Duodenal mucosa (tissue), 2 donors: ENCODE data around the gene RHOB.

Experiments used
- H3K27ac ChIP-seq: one replicate; pipeline ENCODE4 v1.7.0; 2013; ENCODE audit warnings: low read depth, low read length
- H3K27me3 ChIP-seq, 2 donors: one replicate each; pipeline ENCODE4 v1.7.0; 2013; ENCODE audit warnings: low read length in 2 of 2, control low read depth in 1 of 2; ENCODE audit not compliant: insufficient read depth in 2 of 2, control insufficient read depth in 1 of 2
- H3K36me3 ChIP-seq, 2 donors: one replicate each; pipeline ENCODE4 v1.7.0; 2013; ENCODE audit warnings: low read length in 2 of 2, control low read depth in 1 of 2; ENCODE audit not compliant: insufficient read depth in 2 of 2, control insufficient read depth in 1 of 2
- H3K4me1 ChIP-seq, 2 donors: one replicate each; pipeline ENCODE4 v1.7.0; 2013; ENCODE audit warnings: low read length in 2 of 2, control low read depth in 1 of 2; ENCODE audit not compliant: insufficient read depth in 2 of 2, control insufficient read depth in 1 of 2
- H3K4me3 ChIP-seq, 2 donors: one replicate each; pipeline ENCODE4 v1.7.0; 2013; ENCODE audit warnings: low read length in 2 of 2, low read depth in 1 of 2
- H3K9ac ChIP-seq, 2 donors: one replicate each; pipeline ENCODE4 v1.7.0; 2013; ENCODE audit warnings: low read length in 2 of 2, low read depth in 1 of 2
- H3K9me3 ChIP-seq, 2 donors: one replicate each; pipeline ENCODE4 v1.7.0; 2013; ENCODE audit warnings: low read length in 2 of 2, control low read depth in 1 of 2; ENCODE audit not compliant: control insufficient read depth in 1 of 2

Gene RHOB

DNA sequence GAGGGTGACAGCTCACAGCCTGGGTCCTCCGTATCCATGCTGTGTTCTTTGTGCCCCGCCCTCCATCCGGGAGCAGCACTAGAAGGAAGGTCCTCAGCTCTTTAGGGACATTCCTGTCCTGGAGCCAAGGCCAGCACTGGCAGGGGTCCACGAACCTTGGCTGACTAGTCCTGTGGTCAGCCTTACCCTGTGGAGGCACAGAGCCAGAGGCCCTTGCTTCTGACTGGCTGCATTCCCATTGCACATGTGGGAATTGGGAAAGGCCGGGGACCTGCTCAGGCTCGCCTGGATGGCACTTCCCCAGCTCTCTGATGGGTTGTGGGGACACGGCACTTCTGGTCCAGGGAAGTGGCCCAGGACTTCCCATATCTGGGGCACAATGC is 24.9 kb upstream of the RHOB start:
- H3K36me3 ChIP-seq = no peaks in the 10 kb centered on the region
- H3K4me1 ChIP-seq = peaks cover 31 to 33% of the 10 kb centered on the region in 2 donors
- H3K27me3 ChIP-seq = no peaks in the 10 kb centered on the region
- no peak overlapping the region for H3K9ac ChIP-seq
- no peak overlapping the region for H3K27ac ChIP-seq
- no peak overlapping the region for H3K4me3 ChIP-seq
- no peaks in the 10 kb centered on the region for H3K9me3 ChIP-seq

DNA sequence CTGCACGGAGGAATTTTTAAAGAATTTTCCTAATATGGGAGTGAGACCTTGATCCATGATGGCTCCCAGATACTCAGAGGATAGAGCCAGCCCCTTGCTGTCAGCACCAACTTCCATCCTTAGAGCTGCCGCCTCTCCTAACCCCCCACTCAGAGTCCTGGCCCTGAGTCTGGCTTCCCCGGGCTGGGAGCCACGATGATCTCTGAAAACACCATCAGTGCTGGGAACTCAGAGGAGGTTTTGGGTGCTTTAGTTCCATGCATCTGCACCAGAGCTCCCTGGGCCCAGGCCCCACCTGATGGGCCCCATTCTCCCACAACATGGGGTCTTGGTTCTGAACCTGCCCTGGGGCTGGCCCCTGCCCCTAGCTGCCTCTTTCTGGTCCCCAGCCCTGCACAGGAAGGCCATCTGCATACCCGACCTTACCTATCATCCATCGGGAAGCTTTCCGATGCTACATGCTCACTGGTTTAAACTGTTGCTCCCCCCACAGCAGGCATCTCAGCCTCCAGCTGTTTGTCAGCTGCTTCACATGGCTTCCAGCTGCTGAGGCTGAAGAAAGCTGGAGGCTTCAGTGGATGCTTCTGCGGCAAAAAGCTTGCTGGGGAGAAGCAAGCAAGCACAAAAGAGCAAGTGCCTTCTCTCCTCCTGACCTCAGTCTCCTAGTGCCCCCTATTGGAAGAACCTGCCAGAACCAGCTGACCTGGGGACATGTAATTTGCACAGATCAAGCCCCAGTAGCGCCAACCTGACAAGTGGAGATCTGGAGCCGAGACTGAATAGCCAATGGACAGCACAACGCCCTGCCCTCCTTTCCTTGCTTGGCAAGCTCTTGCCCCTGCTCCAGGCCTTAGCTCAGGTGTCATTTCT is 24.2 kb upstream of the RHOB start:
- Histone ChIP-seq H3K4me1 (peaks cover 31 to 33% of the 10 kb centered on the region in 2 donors), H3K9me3 (no peaks in the 10 kb centered on the region), H3K4me3 (no peak overlapping the region), H3K9ac (peak overlapping the region in 1 of 2 donors; percentile 16), H3K36me3 (no peaks in the 10 kb centered on the region), H3K27me3 (no peaks in the 10 kb centered on the region), H3K27ac (no peak overlapping the region)

DNA sequence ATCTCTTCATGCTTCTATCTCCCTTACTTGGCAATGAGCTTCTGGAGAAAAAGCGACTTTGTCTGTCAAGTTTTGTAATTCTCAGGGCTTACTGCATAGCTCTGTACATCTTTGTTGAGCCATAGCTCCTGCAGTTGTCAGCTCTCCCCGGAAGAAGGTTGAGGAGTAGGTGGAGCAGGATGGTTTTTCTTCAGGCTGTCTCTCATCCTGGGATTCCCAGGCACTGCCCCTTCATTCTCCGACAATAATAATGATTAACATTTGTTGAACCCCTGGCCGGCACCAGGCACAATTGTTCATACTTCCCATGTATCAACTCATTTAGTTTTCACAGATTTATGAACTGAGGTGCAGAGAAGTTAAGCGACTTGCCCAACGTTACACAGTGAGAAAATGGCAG is 23.5 kb upstream of the RHOB start:
- no peaks in the 10 kb centered on the region for H3K36me3 ChIP-seq
- H3K9me3 ChIP-seq = no peaks in the 10 kb centered on the region
- H3K27ac ChIP-seq = no peak overlapping the region
- peak overlapping the region in 1 of 2 donors; percentile 16 for H3K9ac ChIP-seq
- H3K4me1 ChIP-seq = peaks cover 29 to 33% of the 10 kb centered on the region in 2 donors
- no peak overlapping the region for H3K4me3 ChIP-seq
- H3K27me3 ChIP-seq = no peaks in the 10 kb centered on the region

DNA sequence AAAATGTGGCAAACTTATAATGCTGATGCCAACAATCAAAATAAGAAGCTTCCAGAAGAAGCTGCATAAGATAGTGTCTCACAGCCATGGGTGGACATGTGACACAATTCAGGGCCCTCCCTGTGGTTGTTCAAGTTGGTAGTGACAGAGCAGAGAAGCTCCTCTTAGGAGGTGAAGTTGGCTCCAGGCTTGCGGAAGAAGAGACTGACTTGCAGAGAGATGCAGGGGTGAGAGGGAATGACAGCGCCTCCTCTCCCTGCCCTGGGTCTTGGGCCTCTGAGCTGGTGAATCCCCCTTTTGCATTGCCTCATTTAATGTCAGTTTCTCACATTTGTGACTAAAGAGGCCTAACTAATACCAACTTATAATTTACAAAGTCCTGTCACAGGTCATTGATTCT is 23.0 kb upstream of the RHOB start:
- H3K4me3 ChIP-seq = no peak overlapping the region
- no peak overlapping the region for H3K27ac ChIP-seq
- peaks cover 26 to 33% of the 10 kb centered on the region in 2 donors for H3K4me1 ChIP-seq
- no peaks in the 10 kb centered on the region for H3K9me3 ChIP-seq
- H3K36me3 ChIP-seq = no peaks in the 10 kb centered on the region
- no peaks in the 10 kb centered on the region for H3K27me3 ChIP-seq
- H3K9ac ChIP-seq = no peak overlapping the region

DNA sequence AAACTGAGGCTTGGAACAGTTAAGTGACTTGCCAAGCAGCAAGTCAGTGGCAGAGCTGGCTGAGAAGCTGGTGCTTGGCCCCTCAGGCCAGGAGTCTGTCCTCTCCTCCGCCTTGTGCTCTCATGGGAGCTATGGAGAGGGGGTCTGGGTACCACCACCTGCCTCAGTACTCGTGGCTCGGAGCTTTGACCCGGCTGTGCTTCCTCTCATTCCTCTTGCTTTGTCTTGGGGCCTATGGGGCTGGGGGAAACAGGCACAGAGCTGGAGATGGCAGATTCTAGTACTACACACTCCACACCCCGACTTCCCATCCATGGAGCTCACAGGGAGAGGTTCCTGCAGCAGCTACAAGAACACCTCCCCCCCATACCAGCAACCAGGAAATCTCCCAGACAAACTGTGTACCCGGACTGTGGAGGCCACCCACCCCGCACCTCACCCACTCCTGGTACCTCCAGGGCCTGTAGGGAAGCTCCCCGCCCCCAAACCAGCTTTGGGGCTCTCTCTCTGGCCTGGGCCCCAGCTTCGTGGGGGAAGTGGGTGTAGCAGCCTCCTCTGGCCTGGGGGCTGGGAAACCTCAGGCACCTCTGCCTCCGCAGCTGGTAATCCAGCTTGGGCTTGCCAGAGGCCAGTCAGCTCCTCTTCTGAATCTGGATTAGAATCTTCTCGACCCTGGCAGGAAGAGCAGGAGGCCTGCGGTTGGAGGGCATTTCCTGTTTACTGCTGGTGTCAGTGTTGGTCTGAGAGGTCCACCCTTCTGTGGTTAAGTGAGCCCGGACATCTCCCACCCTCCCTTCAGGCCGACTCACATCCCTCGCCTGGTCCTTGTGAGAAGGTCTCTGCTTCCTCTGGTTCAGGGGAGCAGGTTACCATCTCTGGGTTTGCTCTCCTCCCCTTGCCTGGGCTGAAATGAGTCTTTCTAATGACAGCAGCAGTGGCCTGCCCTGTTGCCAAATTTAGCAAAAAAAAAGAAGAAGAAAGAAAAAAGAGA is 22.3 kb upstream of the RHOB start:
- peaks cover 30 to 33% of the 10 kb centered on the region in 2 donors for H3K4me1 ChIP-seq
- peak overlapping the region in 1 of 2 donors; percentile 12 for H3K9ac ChIP-seq

DNA sequence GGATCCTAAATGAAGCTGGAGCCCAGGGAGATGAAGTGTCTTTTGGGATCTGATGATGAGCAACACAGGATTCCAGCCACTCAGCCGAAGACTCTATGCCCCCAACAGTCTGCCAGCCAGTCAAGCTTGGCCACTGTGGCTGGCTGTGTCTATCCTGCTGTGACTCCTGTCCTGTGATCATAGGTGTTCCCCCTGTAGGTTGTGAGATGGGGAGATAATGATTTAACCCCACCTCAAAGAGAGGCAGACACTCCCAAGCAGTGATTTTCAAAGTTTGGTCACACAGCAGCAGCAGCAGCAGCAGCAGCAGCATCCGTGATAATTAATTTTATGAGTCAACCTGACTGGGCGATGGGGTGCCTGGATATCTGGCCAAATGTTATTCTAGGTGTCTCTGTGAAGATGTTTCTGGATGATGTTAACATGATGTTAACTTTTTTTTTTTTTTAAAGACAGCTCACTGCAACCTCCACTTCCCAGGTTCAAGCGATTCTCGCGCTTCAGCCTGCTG is 21.4 kb upstream of the RHOB start:
- no peaks in the 10 kb centered on the region for H3K9me3 ChIP-seq
- H3K27me3 ChIP-seq = no peaks in the 10 kb centered on the region
- no peak overlapping the region for H3K4me3 ChIP-seq
- no peaks in the 10 kb centered on the region for H3K36me3 ChIP-seq
- peaks cover 30 to 35% of the 10 kb centered on the region in 2 donors for H3K4me1 ChIP-seq
- H3K9ac ChIP-seq = no peak overlapping the region
- no peak overlapping the region for H3K27ac ChIP-seq

More for the DNA sequence above, 22.3 kb upstream of the RHOB start:
- H3K27me3 ChIP-seq = no peaks in the 10 kb centered on the region
- H3K36me3 ChIP-seq = no peaks in the 10 kb centered on the region
- no peaks in the 10 kb centered on the region for H3K9me3 ChIP-seq
- peak overlapping the region; percentile 23 for H3K27ac ChIP-seq
- peak overlapping the region; percentile 32 to 40 for H3K4me3 ChIP-seq

DNA sequence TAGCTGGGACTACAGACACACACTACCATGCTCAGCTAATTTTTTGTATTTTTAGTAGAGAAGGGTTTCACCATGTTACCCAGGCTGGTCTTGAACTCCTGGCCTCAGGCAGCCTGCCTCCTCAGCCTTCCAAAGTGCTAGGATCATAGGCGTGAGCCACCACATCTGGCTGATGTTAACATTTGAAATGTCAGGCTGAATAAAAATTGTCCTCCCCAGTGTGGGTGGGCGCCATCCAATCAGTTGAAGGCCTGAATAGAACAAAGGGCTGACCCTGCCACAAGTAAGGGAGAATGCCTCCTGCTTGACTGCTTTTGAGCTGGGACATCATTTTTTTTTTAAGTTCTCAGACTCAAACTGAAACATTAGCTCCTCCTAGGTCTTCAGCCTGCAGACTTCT is 21.0 kb upstream of the RHOB start:
- H3K27me3 ChIP-seq = no peaks in the 10 kb centered on the region
- H3K36me3 ChIP-seq = no peaks in the 10 kb centered on the region
- H3K4me3 ChIP-seq = no peak overlapping the region
- H3K9ac ChIP-seq = no peak overlapping the region
- H3K4me1 ChIP-seq = peaks cover 30 to 35% of the 10 kb centered on the region in 2 donors
- H3K27ac ChIP-seq = no peak overlapping the region
- no peaks in the 10 kb centered on the region for H3K9me3 ChIP-seq

DNA sequence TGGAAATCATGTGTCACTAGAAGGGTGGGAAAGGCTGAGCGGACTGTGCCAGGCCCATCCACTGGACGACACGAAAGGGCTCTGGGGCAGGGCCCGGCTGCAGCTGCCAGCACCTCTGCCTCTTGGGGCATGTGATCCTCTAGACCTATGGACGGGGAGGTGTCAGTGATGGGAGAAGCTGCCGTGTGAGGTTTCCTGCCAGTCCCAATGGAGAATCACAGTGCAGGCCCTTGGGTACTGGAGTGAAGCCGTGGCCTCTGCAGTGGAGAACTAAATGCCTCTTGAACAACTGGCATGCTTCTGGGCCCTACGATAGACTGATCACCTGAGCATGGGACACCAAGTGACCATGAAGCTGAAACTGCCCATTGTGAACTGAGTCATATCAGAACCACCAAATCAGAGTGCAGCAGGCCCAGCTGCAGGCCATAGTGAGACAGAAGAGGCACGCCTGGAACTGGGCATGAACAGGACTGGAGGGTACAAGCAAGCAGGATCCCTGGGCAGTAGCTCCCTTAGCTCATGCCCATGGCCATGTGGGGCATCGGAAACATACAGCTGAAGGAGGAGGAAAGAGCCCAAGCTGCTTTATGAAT is 18.8 kb upstream of the RHOB start:
- Histone ChIP-seq H3K9me3 (no peaks in the 10 kb centered on the region), H3K27me3 (no peaks in the 10 kb centered on the region), H3K4me3 (no peak overlapping the region), H3K4me1 (peaks cover 26 to 30% of the 10 kb centered on the region in 2 donors), H3K9ac (no peak overlapping the region), H3K36me3 (no peaks in the 10 kb centered on the region), H3K27ac (no peak overlapping the region)

DNA sequence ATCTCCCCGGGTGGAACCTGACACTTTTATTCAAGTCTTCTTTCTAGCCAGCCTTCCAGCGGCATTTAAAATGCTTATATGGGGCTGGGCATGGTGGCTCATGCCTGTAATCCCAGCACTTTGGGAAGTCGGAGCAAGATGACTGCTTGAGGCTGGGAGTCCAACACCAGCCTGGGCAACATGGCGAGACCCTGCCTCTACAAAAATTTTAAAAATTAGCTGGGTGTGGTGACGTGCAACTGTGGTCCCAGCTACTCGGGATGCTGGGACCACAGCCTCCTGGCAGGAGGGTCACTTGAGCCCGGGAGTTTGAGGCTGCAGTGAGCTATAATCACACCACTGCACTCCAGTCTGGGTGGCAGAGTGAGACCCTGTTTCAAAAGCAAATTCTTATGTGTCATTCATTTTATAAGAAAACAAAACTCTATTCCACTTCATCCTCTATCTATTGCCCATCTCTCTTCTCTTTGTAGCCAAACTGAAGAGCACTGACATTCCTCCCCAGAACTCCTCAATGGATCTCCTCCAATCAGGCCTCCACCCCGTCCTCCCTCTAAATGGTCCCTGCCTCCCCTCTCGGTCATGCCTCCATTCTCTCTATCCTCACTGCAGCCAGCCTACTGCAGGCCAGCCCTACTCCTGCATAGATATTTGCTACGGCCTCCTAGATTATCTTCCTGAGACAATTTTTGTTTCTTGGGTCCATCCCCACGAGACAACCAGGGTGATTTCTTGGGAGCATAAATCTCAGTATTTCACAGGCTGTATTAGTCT is 18.0 kb upstream of the RHOB start:
- H3K9ac ChIP-seq = no peak overlapping the region
- H3K9me3 ChIP-seq = no peaks in the 10 kb centered on the region
- peaks cover 20 to 24% of the 10 kb centered on the region in 2 donors for H3K4me1 ChIP-seq
- H3K36me3 ChIP-seq = no peaks in the 10 kb centered on the region
- H3K27me3 ChIP-seq = no peaks in the 10 kb centered on the region
- no peak overlapping the region for H3K4me3 ChIP-seq
- no peak overlapping the region for H3K27ac ChIP-seq
